SK-N-SH (cell line): ENCODE results near the gene MIP. TPM values are rescaled to one million over a fixed set of nuclear protein-coding genes. Genes with fewer than 3 reads are reported as not detected.

Experiments
- CTCF ChIA-PET: fragments of 300-600, 350-600 bp; formaldehyde crosslinking; extraction: SDS; loops from one replicate; lab custom pipeline; 2021; lab: Yijun Ruan, JAX
- POLR2A ChIA-PET: fragments of 350-600 bp; sonication (Branson Sonifier 250); formaldehyde crosslinking; extraction: SDS; loops from one replicate; lab custom pipeline; 2020; ENCODE audit warnings: antibody characterized with exemption, inconsistent platforms; lab: Yijun Ruan, JAX
- DNase-seq: peaks from one replicate; pipeline ENCODE4 v3.0.0; 2012
- H2AFZ ChIP-seq: fragments of 200-600 bp; sonication (generic); 2 replicates; pipeline ENCODE4 v1.8.1; 2016; ENCODE audit warnings: antibody characterized with exemption, mild to moderate bottlenecking, low read depth
- H3F3A ChIP-seq: fragments of 200-600 bp; sonication (generic); replicated peaks from 2 replicates; pipeline ENCODE3; 2016; ENCODE audit warnings: antibody characterized with exemption, mild to moderate bottlenecking; ENCODE audit not compliant: insufficient read depth
- H3K27ac ChIP-seq, 2 experiments: fragments of 200-500 bp in 1 of 2; fragments of 200-600 bp in 1 of 2; sonication (Bioruptor generic) in 1 of 2; sonication (generic), shearing (Covaris generic) in 1 of 2; 2 replicates each; pipeline versions ENCODE4 v1.5.1 to v1.6.1; 2014 to 2016; ENCODE audit warnings: low read depth in 2 of 2, inconsistent platforms in 1 of 2, low read length in 1 of 2, mild to moderate bottlenecking in 1 of 2, mixed read lengths in 1 of 2
- H3K27me3 ChIP-seq: fragments of 200-600 bp; sonication (generic), shearing (Covaris generic); 2 replicates; pipeline ENCODE4 v1.6.1; 2016; ENCODE audit warnings: mixed run types; ENCODE audit not compliant: insufficient read depth
- H3K36me3 ChIP-seq, 2 experiments: fragments of 200-500 bp in 1 of 2; fragments of 200-600 bp in 1 of 2; sonication (Bioruptor generic) in 1 of 2; sonication (generic) in 1 of 2; replicated peaks in 1 of 2; 2 replicates each; pipeline versions ENCODE3 to v1.5.1; 2014 to 2016; ENCODE audit warnings: low read length in 1 of 2, mild to moderate bottlenecking in 1 of 2; ENCODE audit not compliant: insufficient read depth in 2 of 2, control insufficient read depth in 1 of 2
- H3K4me1 ChIP-seq, 2 experiments: fragments of 200-500 bp in 1 of 2; fragments of 200-600 bp in 1 of 2; sonication (Bioruptor generic) in 1 of 2; sonication (generic), shearing (Covaris generic) in 1 of 2; 2 replicates each; pipeline versions ENCODE4 v1.5.1 to v1.6.1; 2014 to 2016; ENCODE audit warnings: low read depth in 1 of 2, low read length in 1 of 2, mixed run types in 1 of 2; ENCODE audit not compliant: insufficient read depth in 2 of 2, control insufficient read depth in 1 of 2
- H3K4me2 ChIP-seq: fragments of 200-600 bp; sonication (generic), shearing (Covaris generic); 2 replicates; pipeline ENCODE4 v1.6.1; 2017; ENCODE audit warnings: mixed run types
- H3K4me3 ChIP-seq, 2 experiments: fragments of 200-500 bp in 1 of 2; fragments of 200-600 bp in 1 of 2; sonication (Bioruptor generic) in 1 of 2; sonication (generic), shearing (Covaris generic) in 1 of 2; 2 replicates each; pipeline versions ENCODE4 v1.5.1 to v1.8.1; 2014 to 2016; ENCODE audit warnings: low read depth in 2 of 2, inconsistent platforms in 1 of 2, low read length in 1 of 2, mild to moderate bottlenecking in 1 of 2, mixed read lengths in 1 of 2, moderate library complexity in 1 of 2
- H3K79me2 ChIP-seq: fragments of 200-600 bp; sonication (generic); 2 replicates; pipeline ENCODE4 v1.8.1; 2017; ENCODE audit warnings: mild to moderate bottlenecking; ENCODE audit not compliant: insufficient read depth
- H3K9ac ChIP-seq: fragments of 200-600 bp; sonication (generic); 2 replicates; pipeline ENCODE4 v1.6.1; 2017; ENCODE audit warnings: mixed run types
- H3K9me2 ChIP-seq: fragments of 200-600 bp; sonication (generic); 2 replicates; pipeline ENCODE4 v1.6.1; 2017; ENCODE audit warnings: mixed run types
- H3K9me3 ChIP-seq: fragments of 200-600 bp; sonication (generic); 2 replicates; pipeline ENCODE4 v1.6.1; 2017; ENCODE audit warnings: mixed run types, mild to moderate bottlenecking, moderate library complexity
- H4K20me1 ChIP-seq: fragments of 200-600 bp; sonication (generic); 2 replicates; pipeline ENCODE4 v1.6.1; 2017; ENCODE audit warnings: mild to moderate bottlenecking, mixed run types; ENCODE audit not compliant: insufficient read depth
- EP300 ChIP-seq, 2 experiments: IDR thresholded peaks; 2 replicates each; pipeline versions ENCODE4 v1.4.0 to v1.6.1; 2012; ENCODE audit warnings: borderline replicate concordance in 1 of 2, low read depth in 1 of 2, low read length in 1 of 2
- FOSL2 ChIP-seq: IDR thresholded peaks from 2 replicates; pipeline ENCODE4 v1.4.0; 2012; ENCODE audit warnings: low read depth, mild to moderate bottlenecking, moderate library complexity, borderline replicate concordance
- FOXJ3 ChIP-seq: sonication (generic); formaldehyde crosslinking; IDR thresholded peaks from 2 replicates; pipeline ENCODE4 v1.5.1; 2020; ENCODE audit warnings: mild to moderate bottlenecking, missing genetic modification reagents
- FOXM1 ChIP-seq: IDR thresholded peaks from 2 replicates; pipeline ENCODE4 v1.4.0; 2012; ENCODE audit warnings: low read depth, mild to moderate bottlenecking
- JUND ChIP-seq: IDR thresholded peaks from 2 replicates; pipeline ENCODE4 v1.4.0; 2012
- MXI1 ChIP-seq: IDR thresholded peaks from 2 replicates; pipeline ENCODE4 v1.6.1; 2012; ENCODE audit warnings: mild to moderate bottlenecking, low read depth, low read length, improper control_type of control experiment
- NRF1 ChIP-seq: IDR thresholded peaks from 2 replicates; pipeline ENCODE4 v1.6.1; 2012; ENCODE audit warnings: low read depth, mild to moderate bottlenecking, low read length
- PBX3 ChIP-seq: IDR thresholded peaks from 2 replicates; pipeline ENCODE4; 2012
- RCOR1 ChIP-seq: fragments of 150-350 bp; IDR thresholded peaks from 2 replicates; pipeline ENCODE4 v1.6.1; 2017; ENCODE audit warnings: antibody characterized with exemption, low read length
- SMC3 ChIP-seq: IDR thresholded peaks from 2 replicates; pipeline ENCODE4 v1.6.1; 2012; ENCODE audit warnings: low read depth, low read length, improper control_type of control experiment
- TAF1 ChIP-seq: IDR thresholded peaks from 2 replicates; pipeline ENCODE4 v1.6.1; 2012; ENCODE audit warnings: low read depth, mild to moderate bottlenecking, low read length, moderate library complexity, borderline replicate concordance
- TCF12 ChIP-seq: IDR thresholded peaks from 2 replicates; pipeline ENCODE4 v1.4.0; 2012
- USF1 ChIP-seq: IDR thresholded peaks from 2 replicates; pipeline ENCODE4 v1.4.0; 2012; ENCODE audit warnings: low read depth, borderline replicate concordance
- USF2 ChIP-seq: fragments of 150-350 bp; IDR thresholded peaks from 2 replicates; pipeline ENCODE4 v1.6.1; 2017; ENCODE audit warnings: antibody characterized with exemption, low read length, low read depth, borderline replicate concordance
- WGBS: methylation state at CpG from one replicate; pipeline ENCODE4 v1.1.6; 2017; ENCODE audit warnings: low lambda C conversion rate; 5-methylcytosine and 5-hydroxymethylcytosine counted together
- polyA plus RNA-seq, 3 experiments: library from polyadenylated mRNA; depleted of rRNA; stranded (reverse); fragments of >200 nt; gene quantifications; 2 replicates each; pipeline ENCODE4 v1.2.3, GENCODE V29; 2012
- TF ChIP-seq, protein P1 (sequence below): fragments of 200-600 bp; sonication (generic); IDR thresholded peaks from 2 replicates; pipeline ENCODE4 v1.6.1; 2017; ENCODE audit warnings: antibody characterized with exemption, mild to moderate bottlenecking, moderate library complexity

MIP gene
- polyA plus RNA-seq, 1 of the 3 experiments (the other 2 are of a cell fraction) = not detected

DNA sequence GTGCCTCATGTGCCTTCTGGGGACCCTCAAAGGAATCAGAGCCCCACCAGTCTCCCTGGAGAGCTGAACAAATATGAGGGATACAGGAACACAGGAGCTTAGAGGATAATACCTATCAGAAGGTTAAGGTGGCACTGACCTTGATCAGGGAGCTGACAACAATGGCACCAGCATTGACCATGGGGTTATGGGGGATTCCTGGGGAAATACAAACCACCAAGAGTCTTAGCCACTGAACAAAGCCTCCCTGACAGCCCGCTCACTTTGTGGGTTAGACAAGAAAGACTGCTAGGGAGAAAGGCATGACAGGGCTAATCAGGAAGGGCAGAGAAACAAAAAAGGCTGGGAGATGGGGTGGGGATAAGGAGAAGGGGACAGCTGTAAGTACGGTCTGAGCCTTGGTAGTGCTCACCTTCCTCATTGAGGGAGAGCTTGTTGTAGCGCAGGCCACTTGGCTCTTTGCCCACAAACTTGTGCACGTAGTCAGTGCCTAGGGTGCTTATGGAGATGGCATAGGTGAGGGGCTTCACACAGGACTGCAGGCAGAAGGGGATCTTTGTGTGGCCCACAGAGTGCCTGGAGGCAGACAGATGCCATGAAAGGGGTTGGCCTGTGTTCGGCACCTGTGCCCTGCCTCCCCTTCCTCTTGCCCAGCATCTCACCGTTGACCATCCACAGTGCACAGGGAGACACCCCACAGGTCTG lies 23.2 kb upstream of the MIP start:
- no peaks in the 10 kb centered on the region for H3K9me3 ChIP-seq
- H3K27ac ChIP-seq = no peak overlapping the region
- no peak overlapping the region for H3K4me3 ChIP-seq
- no peak overlapping the region for H3K4me2 ChIP-seq
- H3K9ac ChIP-seq = no peak overlapping the region
- H3K36me3 ChIP-seq = peaks cover 5 to 6% of the 10 kb centered on the region in 2 experiments
- 92% methylated on average over 3 of the region's 6 CpGs for WGBS
- no peak for DNase-seq
- TF ChIP-seq JUND (no peak), SMC3 (no peak), TCF12 (no peak), MXI1 (no peak), USF1 (no peak)
- TF ChIP-seq, protein P1, sequence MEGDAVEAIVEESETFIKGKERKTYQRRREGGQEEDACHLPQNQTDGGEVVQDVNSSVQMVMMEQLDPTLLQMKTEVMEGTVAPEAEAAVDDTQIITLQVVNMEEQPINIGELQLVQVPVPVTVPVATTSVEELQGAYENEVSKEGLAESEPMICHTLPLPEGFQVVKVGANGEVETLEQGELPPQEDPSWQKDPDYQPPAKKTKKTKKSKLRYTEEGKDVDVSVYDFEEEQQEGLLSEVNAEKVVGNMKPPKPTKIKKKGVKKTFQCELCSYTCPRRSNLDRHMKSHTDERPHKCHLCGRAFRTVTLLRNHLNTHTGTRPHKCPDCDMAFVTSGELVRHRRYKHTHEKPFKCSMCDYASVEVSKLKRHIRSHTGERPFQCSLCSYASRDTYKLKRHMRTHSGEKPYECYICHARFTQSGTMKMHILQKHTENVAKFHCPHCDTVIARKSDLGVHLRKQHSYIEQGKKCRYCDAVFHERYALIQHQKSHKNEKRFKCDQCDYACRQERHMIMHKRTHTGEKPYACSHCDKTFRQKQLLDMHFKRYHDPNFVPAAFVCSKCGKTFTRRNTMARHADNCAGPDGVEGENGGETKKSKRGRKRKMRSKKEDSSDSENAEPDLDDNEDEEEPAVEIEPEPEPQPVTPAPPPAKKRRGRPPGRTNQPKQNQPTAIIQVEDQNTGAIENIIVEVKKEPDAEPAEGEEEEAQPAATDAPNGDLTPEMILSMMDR = no peak
- CTCF ChIA-PET = interaction anchor here (0.9 kb wide), 1 partner anchor 9 kb away, joined by 3 read pairs; the partner anchor contains the start of gene SPRYD4
- no peak overlapping the region for H2AFZ ChIP-seq
- H3K4me1 ChIP-seq = no peaks in the 10 kb centered on the region; a peak in 1 of 4 replicates
- no peaks in the 10 kb centered on the region for H4K20me1 ChIP-seq
- H3F3A ChIP-seq = no peaks in the 10 kb centered on the region
- no peaks in the 10 kb centered on the region for H3K27me3 ChIP-seq
- no peaks in the 10 kb centered on the region for H3K79me2 ChIP-seq
- POLR2A ChIA-PET = interaction anchor here (0.5 kb wide), 1 partner anchor 977 kb away, joined by 4 read pairs; the partner anchor contains the start of gene INHBE
- no peaks in the 10 kb centered on the region for H3K9me2 ChIP-seq

DNA sequence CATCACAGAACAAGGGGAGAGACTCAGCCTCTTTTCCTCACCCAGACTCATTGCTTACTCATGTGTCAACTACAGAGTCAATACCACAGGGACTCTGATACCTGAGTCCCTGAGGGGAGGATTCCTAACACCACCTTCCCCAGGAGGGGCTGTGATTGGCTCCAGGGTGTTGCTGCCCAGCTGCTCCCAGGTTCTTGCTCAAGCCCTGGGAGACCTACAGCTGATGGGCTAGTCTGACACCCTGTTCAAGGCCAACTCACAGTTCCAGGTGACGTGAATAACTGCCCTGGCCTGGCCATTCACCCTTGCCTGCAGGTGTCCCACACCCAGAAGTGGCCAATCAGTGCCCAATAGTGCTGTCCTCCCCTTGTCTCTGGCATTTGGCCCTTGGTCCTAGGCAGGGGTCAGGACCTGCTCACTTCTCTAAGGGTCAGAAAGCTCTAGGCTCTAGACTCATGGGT lies 22.5 kb upstream of the MIP start:
- ChIA-PET POLR2A (no interaction called here), CTCF (interaction anchor here (0.9 kb wide), 1 partner anchor 8 kb away, joined by 3 read pairs; the partner anchor contains the start of gene SPRYD4)
- no peak overlapping the region for H2AFZ ChIP-seq
- no peak overlapping the region for H3K4me2 ChIP-seq
- TF ChIP-seq FOSL2 (no peak), RCOR1 (no peak), FOXJ3 (CRISPR knock-in tag) (no peak), FOXM1 (no peak), USF2 (no peak), PBX3 (no peak), MXI1 (no peak), TAF1 (no peak), NRF1 (no peak), EP300 (IDR thresholded peaks at IDR 0.05; ENCODE audit: borderline replicate concordance in 1 of 2, low read depth in 1 of 2, low read length in 1 of 2) (no peak)
- TF ChIP-seq, protein P1 = no peak
- peaks cover 6 to 12% of the 10 kb centered on the region in 2 experiments for H3K36me3 ChIP-seq
- 100% methylated on average over 1 of the region's 1 CpG for WGBS
- H3K9ac ChIP-seq = no peak overlapping the region
- no peak for DNase-seq
- no peaks in the 10 kb centered on the region for H4K20me1 ChIP-seq
- no peak overlapping the region for H3K4me3 ChIP-seq
- H3K9me2 ChIP-seq = no peaks in the 10 kb centered on the region
- no peaks in the 10 kb centered on the region; a peak in 1 of 4 replicates for H3K4me1 ChIP-seq
- no peaks in the 10 kb centered on the region for H3F3A ChIP-seq
- H3K27me3 ChIP-seq = no peaks in the 10 kb centered on the region
- H3K79me2 ChIP-seq = no peaks in the 10 kb centered on the region
- no peak overlapping the region for H3K27ac ChIP-seq
- no peaks in the 10 kb centered on the region for H3K9me3 ChIP-seq
